ENCODE data around the gene C10orf105.
A peak's percentile ranks its signal among the peaks of the same experiment; 100 is the strongest.

The C10orf105 gene

GRCh38 chr10:71762324-71762723 lies 42.7 kb upstream of the C10orf105 start:
- Histone ChIP-seq H3K79me2 (ENCODE audit: insufficient read depth, low read length) (no peaks in the 10 kb centered on the region), H3K9me2 (ENCODE audit: low read depth, low read length) (no peaks in the 10 kb centered on the region), H3K9ac (ENCODE audit: low read length) (no peak overlapping the region), H3K4me2 (ENCODE audit: low read length) (no peak overlapping the region), H2AFZ (ENCODE audit: low read length) (no peak overlapping the region), H3K36me3 (ENCODE audit: insufficient read depth, low read length) (no peaks in the 10 kb centered on the region), H3F3A (ENCODE audit: insufficient read depth, low read length) (no peaks in the 10 kb centered on the region), H3K9me3 (ENCODE audit: low read length) (no peaks in the 10 kb centered on the region), H4K20me1 (ENCODE audit: insufficient read depth, low read length) (no peaks in the 10 kb centered on the region), H3K4me1 (ENCODE audit: insufficient read depth, low read length, severe bottlenecking) (no peaks in the 10 kb centered on the region), H3K27me3 (ENCODE audit: insufficient read depth, low read length) (0 out of 2 replicates have a peak, but pooled peaks cover 3% of the 10 kb centered on the region), H3K4me3 (ENCODE audit: low read depth, low read length, poor library complexity, severe bottlenecking) (no peak overlapping the region), H3K27ac (ENCODE audit: low read depth, low read length, poor library complexity, severe bottlenecking) (no peak overlapping the region)
- TF ChIP-seq EZH2 (IDR thresholded peaks at IDR 0.05; ENCODE audit: borderline replicate concordance, low read length) = no peak
- no peak for TF ChIP-seq CTCF (IDR thresholded peaks at IDR 0.05; ENCODE audit: low read length)

GRCh38 chr10:71761541-71762113 lies 42.0 kb upstream of the C10orf105 start:
- TF ChIP-seq EZH2 (IDR thresholded peaks at IDR 0.05; ENCODE audit: borderline replicate concordance, low read length) (no peak), CTCF (IDR thresholded peaks at IDR 0.05; ENCODE audit: low read length) (peak; percentile 46; the same call in 1 of the 2 replicates)
- no peak overlapping the region for H3K9ac ChIP-seq (ENCODE audit: low read length)
- no peak overlapping the region for H3K27ac ChIP-seq (ENCODE audit: low read depth, low read length, poor library complexity, severe bottlenecking)
- H3K79me2 ChIP-seq (ENCODE audit: insufficient read depth, low read length) = no peaks in the 10 kb centered on the region
- H3F3A ChIP-seq (ENCODE audit: insufficient read depth, low read length) = no peaks in the 10 kb centered on the region
- H3K36me3 ChIP-seq (ENCODE audit: insufficient read depth, low read length) = no peaks in the 10 kb centered on the region
- 0 out of 2 replicates have a peak, but pooled peaks cover 3% of the 10 kb centered on the region for H3K27me3 ChIP-seq (ENCODE audit: insufficient read depth, low read length)
- H4K20me1 ChIP-seq (ENCODE audit: insufficient read depth, low read length) = no peaks in the 10 kb centered on the region
- no peak overlapping the region for H3K4me3 ChIP-seq (ENCODE audit: low read depth, low read length, poor library complexity, severe bottlenecking)
- no peaks in the 10 kb centered on the region for H3K9me3 ChIP-seq (ENCODE audit: low read length)
- no peaks in the 10 kb centered on the region for H3K9me2 ChIP-seq (ENCODE audit: low read depth, low read length)
- no peaks in the 10 kb centered on the region for H3K4me1 ChIP-seq (ENCODE audit: insufficient read depth, low read length, severe bottlenecking)
- no peak overlapping the region for H2AFZ ChIP-seq (ENCODE audit: low read length)
- no peak overlapping the region for H3K4me2 ChIP-seq (ENCODE audit: low read length)

GRCh38 chr10:71761105-71761511 lies 41.5 kb upstream of the C10orf105 start:
- H3F3A ChIP-seq (ENCODE audit: insufficient read depth, low read length) = no peaks in the 10 kb centered on the region
- no peaks in the 10 kb centered on the region for H3K36me3 ChIP-seq (ENCODE audit: insufficient read depth, low read length)
- H3K27me3 ChIP-seq (ENCODE audit: insufficient read depth, low read length) = 0 out of 2 replicates have a peak, but pooled peaks cover 3% of the 10 kb centered on the region
- no peak for TF ChIP-seq EZH2 (IDR thresholded peaks at IDR 0.05; ENCODE audit: borderline replicate concordance, low read length)
- TF ChIP-seq CTCF (IDR thresholded peaks at IDR 0.05; ENCODE audit: low read length) = no peak
- no peak overlapping the region for H3K9ac ChIP-seq (ENCODE audit: low read length)
- H3K4me3 ChIP-seq (ENCODE audit: low read depth, low read length, poor library complexity, severe bottlenecking) = no peak overlapping the region
- no peaks in the 10 kb centered on the region for H3K79me2 ChIP-seq (ENCODE audit: insufficient read depth, low read length)
- no peak overlapping the region for H2AFZ ChIP-seq (ENCODE audit: low read length)
- H4K20me1 ChIP-seq (ENCODE audit: insufficient read depth, low read length) = no peaks in the 10 kb centered on the region
- no peak overlapping the region for H3K4me2 ChIP-seq (ENCODE audit: low read length)
- H3K27ac ChIP-seq (ENCODE audit: low read depth, low read length, poor library complexity, severe bottlenecking) = no peak overlapping the region
- no peaks in the 10 kb centered on the region for H3K9me2 ChIP-seq (ENCODE audit: low read depth, low read length)
- no peaks in the 10 kb centered on the region for H3K4me1 ChIP-seq (ENCODE audit: insufficient read depth, low read length, severe bottlenecking)
- H3K9me3 ChIP-seq (ENCODE audit: low read length) = no peaks in the 10 kb centered on the region

All from OCI-LY1 (cell line).